ENCODE results near the gene ACRV1.
A peak's percentile ranks its signal among the peaks of the same experiment; 100 is the strongest.

ACRV1 gene

GRCh38 chr11:125663910-125664309 is 16.7 kb downstream of the ACRV1 start:
- no peak for DNase-seq (ENCODE audit: low read depth)
- no peak for TF ChIP-seq CTCF (conservative IDR thresholded peaks at IDR 0.05; ENCODE audit: low read depth, low read length)
- no peak overlapping the region for H3K4me3 ChIP-seq (ENCODE audit: low read length)

GRCh38 chr11:125662689-125663088 is 18.0 kb downstream of the ACRV1 start:
- DNase-seq (ENCODE audit: low read depth) = no peak
- H3K4me3 ChIP-seq (ENCODE audit: low read length) = no peak overlapping the region
- no peak for TF ChIP-seq CTCF (conservative IDR thresholded peaks at IDR 0.05; ENCODE audit: low read depth, low read length)

- no peak for DNase-seq (ENCODE audit: low read depth)
- H3K4me3 ChIP-seq (ENCODE audit: low read length) = no peak overlapping the region
- TF ChIP-seq CTCF (conservative IDR thresholded peaks at IDR 0.05; ENCODE audit: low read depth, low read length) = no peak
These were observed 31.0 kb downstream of the ACRV1 start for GRCh38 chr11:125649465-125650166.

- no peak for TF ChIP-seq CTCF (conservative IDR thresholded peaks at IDR 0.05; ENCODE audit: low read depth, low read length)
- H3K4me3 ChIP-seq (ENCODE audit: low read length) = no peak overlapping the region
- DNase-seq (ENCODE audit: low read depth) = no peak
These were observed 34.8 kb downstream of the ACRV1 start for GRCh38 chr11:125645871-125646270.

- H3K4me3 ChIP-seq (ENCODE audit: low read length) = no peak overlapping the region
- TF ChIP-seq CTCF (conservative IDR thresholded peaks at IDR 0.05; ENCODE audit: low read depth, low read length) = no peak
These were observed 42.3 kb downstream of the ACRV1 start for GRCh38 chr11:125638315-125638714.

GRCh38 chr11:125637840-125638239 is 42.8 kb downstream of the ACRV1 start:
- TF ChIP-seq CTCF (conservative IDR thresholded peaks at IDR 0.05; ENCODE audit: low read depth, low read length) = no peak
- DNase-seq (ENCODE audit: low read depth) = no peak
- no peak overlapping the region for H3K4me3 ChIP-seq (ENCODE audit: low read length)

More at GRCh38 chr11:125638315-125638714, 42.3 kb downstream of the ACRV1 start:
- DNase-seq (ENCODE audit: low read depth) = no peak

- H3K4me3 ChIP-seq (ENCODE audit: low read length) = peak overlapping the region; percentile 86
These were observed 53.3 kb downstream of the ACRV1 start for GRCh38 chr11:125627236-125627910.

More at GRCh38 chr11:125627236-125627910, 53.3 kb downstream of the ACRV1 start:
- DNase-seq (ENCODE audit: low read depth) = no peak
- no peak for TF ChIP-seq CTCF (conservative IDR thresholded peaks at IDR 0.05; ENCODE audit: low read depth, low read length)
